Activated CD4-positive, CD25-positive, alpha-beta regulatory T cell (primary cell): ENCODE results near the gene STIL.
"Not testable (repeated sequence)": the region's sequence is repeated elsewhere in the genome, so short reads cannot be mapped to it uniquely, and the experiment has no call there.

ENCODE experiments used
- DNase-seq, 4 experiments: peaks; one replicate each; lab custom pipeline; 2025; lab: John Stamatoyannopoulos, UW

STIL gene

DNA sequence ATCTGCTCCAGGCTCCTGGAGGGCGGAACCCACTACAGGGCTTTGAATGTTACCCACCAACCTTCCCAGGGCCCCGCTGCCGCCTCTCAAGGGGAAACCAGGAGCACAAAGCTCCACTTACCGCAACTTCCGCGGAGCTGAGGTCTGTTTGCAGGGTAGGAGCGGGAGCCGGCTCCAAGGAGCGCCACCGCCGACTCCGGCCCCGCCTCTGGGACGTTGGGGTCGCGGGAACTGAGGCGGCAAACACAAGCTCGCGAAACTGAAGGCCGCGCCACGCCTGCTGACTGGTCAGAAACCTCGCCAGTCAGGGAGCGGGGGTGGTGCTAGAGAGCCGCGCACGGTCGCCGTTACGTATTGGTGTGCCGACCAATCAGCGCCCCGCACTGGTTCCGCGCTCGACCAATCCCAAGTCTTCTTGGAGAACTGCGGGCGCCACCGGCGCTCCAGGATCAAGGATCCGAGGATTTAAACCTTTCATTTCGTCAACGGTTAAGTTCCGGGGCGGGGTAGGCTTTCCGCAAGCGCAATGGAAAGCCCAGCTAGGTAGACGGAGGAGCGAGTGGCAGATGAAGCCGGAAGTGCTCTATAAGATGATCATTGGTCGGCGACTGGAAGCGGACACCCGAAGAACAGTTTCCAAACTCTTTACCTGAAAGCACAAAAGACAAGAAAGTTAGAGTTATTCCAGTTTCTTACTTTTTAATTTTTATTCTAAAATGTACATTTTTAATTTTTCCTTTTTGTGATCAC, at the start of gene STIL:
Gene STIL, minus strand, starts transcription at position 233 of the 750 bp plus-strand sequence. CDS start 3,828 bp downstream, outside the sequence.
- DNase-seq = peak; percentile 91 to 94 (median 92)

DNA sequence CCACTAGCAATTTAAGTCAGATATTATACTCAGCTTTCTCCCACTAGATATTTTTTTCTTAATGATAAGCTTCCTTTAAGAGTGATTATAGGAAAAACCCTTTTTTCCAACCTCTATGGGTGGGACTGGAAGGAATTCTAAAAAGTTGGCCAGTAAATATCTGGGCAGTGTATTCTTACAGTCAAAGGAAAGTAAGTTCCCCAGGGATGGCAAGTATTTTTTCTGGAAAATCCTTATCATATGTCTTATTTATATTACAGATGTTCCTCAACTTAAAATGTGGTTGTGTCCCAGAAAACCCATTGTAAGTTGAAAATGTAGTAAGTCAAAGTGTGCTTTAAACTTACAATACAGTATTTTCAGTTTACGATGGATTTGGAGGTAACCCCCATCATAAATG, 48.9 kb upstream of the STIL start:
- DNase-seq = no peak

DNA sequence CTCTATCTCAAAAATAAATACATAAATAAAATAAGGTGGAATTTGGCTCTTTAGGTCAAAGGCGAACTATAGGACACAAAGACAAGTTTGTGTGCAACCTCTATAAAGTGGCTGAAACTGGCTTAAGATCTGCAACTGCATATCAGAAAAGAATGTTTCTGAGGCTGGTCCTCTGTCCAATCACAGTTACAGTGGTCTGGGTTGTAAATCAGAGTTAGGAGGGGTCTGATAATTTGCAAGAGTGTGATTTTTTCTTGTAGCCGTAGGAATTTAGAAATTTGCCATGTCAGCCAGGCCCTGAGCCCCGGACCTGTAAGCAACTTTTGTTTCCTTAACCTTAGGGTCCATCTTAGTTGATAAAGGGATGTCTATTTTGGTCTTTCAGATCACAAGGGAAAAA, 47.4 kb upstream of the STIL start:
- no peak for DNase-seq

DNA sequence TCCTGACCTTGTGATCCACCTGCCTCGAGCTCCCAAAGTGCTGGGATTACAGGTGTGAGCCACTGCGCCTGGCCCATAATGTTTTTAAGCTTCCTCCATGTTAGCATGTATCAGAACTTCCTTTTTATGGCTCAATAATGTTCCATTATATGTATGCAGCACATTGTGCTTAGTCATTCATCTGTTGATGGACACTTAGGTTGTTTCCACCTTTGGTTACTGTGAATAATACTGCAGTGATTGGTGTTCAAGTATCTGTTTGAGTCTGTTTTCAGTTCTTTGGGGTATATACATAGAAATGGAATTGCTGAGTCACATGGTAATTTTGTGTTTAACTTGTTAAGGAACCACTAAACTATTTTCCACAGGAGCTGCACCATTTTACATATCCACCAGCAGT, 37.4 kb upstream of the STIL start:
- no peak for DNase-seq

DNA sequence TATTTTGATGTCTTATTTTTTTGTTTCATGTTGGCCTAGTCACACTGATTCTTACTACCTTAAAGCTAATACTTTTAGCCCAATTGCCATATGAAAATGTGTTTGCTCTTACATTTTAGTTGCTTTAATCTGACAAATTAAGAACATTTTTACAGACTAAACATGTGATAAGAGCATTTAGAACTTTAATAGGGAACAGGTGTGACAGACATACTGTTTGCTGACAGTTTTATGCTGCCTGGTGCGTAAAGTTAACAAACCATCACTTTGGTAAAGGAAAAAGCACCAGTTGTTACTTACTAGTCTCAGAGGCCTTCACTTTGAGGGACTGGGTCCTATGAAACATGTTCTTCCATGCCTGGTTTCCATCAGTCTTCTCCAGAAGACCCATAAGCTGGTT, 34.3 kb upstream of the STIL start:
- no peak for DNase-seq

DNA sequence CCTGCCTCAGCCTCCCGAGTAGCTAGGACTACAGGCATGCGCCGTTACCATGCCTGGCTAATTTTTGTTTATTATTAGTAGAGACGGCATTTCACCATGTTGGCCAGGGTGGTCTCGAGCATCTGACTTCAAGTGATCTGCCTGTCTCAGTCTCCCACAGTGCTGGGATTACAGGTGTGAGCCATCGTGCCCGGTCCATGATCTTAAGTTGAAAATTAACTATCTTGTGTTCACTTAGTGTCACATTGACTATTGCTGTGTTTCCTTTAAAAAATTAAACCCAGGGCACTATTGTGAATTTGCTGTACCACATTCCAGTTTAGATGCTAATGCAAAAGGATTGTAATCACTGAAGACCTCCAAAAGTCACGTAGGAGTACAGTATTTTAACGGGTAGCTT, 33.8 kb upstream of the STIL start:
- no peak for DNase-seq

DNA sequence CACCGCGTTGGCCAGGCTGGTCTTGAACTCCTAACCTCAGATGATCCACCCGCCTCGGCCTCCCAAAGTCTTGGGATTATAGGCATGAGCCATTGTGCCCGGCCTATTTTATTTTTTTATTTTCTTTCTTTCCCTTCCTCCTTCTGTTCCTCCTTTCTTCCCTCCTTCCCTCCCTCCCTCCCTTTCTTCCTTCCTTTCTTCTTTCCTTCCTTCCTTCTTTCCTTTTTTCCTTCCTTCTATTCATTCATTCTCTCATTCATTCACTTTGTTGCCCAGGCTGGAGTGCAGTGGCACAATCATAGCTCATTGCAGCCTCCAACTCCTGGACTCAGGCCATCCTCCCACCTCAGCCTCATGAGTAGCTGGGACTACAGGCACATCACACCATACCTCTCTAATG, 33.0 kb upstream of the STIL start:
- not testable (repeated sequence) for DNase-seq

DNA sequence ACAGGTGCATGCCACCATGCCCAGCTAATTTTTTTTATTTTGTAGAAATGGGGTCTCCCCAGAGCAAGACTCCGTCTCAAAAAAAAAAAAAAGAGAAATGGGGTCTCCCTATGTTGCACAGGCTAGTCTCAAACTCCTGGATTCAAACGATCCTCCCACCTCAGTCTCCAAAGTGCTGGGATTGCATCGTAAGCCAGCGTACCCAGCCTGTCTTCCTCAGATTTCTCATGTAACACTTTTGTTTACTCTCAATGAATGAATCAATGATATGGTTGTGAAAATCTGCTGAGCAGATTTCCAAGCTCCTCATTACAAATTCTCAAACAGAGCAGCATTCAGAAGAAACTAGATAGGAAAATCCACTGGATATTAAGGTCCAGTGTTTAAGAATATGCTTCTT, 26.3 kb upstream of the STIL start:
- DNase-seq = no peak

DNA sequence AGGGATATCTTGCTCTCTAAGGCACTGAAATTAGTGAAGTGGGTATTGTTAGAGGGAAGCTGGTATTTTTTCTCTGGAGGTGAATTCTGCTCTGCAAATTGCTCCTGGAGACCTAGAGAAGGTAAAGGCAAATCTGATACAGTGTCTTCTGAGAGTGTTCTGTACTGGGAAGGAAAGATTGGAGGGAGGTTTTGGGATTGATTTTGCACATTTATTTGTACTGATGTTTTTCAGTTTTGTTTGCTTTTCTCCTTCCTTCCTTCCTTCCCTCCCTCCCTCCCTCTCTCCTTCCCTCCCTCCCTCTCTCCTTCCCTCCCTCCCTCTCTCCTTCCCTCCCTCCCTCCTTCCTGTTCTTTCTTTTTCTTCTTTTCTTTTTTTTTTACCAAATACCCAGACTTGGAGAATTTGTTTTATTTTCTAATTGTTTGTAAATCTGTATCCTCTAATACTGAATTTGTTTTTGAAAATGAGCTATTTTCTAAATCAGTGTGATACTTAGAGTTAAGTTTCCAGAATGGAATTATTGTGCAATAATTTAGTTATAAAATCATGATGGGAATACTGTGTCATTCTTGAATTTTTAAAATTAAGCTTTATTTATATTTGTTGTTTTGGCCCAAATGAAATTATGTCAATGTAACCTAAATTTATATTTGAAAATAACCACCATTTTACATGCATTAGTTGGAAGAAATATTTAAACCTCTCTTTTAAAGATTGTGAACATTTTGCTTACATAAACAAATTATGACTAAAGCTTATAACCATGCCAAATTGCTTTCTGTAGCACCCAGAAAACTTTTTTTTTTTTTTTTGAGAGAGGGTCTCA, 24.5 kb upstream of the STIL start:
- DNase-seq = no peak

DNA sequence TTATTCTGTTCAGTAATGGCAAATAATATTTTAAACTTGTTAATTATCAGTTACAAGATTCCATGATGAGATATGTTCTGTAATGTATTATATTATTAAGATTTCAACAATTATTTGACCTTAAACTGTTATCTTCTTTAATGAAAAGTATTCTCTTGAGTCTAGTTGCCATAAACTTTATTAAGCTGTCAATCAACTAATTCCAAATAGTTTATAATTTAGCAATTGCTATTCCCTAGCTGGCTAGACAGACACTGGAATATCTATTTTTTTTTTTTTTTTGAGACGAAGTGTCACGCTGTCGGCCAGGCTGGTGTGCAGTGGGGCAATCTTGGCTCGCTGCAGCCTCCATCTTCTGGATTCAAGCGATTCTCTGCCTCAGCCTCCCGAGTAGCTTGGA, 23.4 kb upstream of the STIL start:
- DNase-seq = no peak

DNA sequence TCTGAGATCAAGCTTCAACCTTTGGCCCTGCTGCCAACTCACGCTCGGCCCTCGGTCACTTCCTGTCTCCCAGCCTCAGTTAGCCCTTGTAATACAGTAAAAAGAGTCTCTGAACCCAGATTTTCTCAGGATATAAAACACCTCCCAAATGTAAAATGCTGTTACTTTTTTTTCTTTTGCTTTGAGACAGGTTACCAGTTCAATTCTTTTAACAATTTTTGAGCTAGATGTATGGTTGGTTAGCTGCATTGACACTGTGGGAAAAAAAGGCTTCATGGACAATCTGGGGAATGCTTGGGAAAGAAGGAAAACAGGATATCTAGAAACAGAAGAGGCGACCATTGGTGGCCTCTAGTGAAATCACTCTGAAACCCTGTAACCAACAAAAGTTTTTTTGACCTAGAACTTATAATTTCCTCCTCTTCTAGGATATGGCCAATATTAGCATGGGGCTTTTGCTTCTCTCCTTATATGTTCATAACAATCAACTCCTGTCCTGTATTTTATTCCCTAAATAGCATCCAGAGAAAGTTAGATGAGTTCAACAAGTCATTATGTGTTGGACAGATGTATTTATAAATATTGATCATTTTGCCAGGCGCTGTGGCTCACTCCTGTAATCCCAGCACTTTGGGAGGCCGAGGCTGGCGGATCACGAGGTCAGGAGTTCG, 21.0 kb upstream of the STIL start:
- DNase-seq = no peak

DNA sequence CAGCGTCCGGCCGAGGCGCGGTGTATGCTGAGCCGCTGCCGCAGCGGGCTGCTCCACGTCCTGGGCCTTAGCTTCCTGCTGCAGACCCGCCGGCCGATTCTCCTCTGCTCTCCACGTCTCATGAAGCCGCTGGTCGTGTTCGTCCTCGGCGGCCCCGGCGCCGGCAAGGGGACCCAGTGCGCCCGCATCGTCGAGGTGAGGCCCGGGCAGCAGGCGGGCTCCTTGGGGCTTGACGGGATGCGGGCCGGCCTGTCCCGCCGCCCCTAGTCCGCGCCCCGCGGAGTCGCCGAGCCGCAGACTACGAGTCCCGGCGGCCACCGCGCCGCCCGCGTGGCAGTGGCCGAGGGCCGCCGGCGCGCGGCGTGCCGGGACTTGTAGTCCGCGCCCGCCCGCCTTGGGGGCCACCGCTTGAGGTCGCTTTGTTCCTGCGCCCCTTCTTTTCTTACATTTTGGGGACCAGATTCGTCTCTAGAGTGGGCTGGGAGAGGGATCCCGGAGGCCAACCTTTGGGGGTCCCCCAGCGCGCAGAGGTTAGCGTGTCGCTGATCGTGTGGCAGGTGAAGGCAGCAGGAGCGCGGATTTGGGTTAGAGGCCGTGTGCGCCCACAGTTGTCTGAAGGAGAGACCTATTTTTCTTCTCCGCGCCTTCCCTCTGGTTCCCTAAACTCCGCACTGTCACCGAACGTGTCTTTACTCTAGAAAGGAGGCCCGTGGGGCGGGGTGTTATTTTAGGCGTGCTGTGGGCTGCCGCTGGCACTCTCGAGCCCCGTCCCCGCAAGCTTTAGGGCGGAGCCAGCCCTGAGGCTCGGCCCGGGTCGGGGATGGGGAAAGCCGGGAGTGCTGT, 20.2 kb upstream of the STIL start:
- DNase-seq = peak; percentile 52 to 59 (median 58)

DNA sequence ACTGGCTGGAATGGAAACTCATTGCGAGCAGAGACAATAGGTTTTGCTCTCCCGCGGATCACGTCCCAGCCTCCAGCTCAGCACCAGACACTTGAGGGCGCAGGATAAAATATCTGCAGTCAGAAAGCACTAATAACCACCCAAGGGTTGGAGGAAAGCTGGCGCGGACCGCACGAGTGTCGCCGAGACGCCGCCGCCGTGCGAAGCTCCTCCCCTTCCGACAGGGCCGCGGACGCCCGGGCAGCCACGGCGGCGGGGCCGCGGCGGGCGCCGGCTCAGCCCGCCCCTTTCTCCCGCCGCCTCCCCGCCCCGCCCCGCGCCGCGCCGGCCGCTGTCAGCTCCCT, 19.6 kb upstream of the STIL start, which contains the start of gene CMPK1:
Gene CMPK1, plus strand, starts transcription at position 213 of the 344 bp plus-strand sequence. CDS start 156 bp downstream, outside the sequence.
- peak; percentile 48 to 61 (median 50) for DNase-seq

DNA sequence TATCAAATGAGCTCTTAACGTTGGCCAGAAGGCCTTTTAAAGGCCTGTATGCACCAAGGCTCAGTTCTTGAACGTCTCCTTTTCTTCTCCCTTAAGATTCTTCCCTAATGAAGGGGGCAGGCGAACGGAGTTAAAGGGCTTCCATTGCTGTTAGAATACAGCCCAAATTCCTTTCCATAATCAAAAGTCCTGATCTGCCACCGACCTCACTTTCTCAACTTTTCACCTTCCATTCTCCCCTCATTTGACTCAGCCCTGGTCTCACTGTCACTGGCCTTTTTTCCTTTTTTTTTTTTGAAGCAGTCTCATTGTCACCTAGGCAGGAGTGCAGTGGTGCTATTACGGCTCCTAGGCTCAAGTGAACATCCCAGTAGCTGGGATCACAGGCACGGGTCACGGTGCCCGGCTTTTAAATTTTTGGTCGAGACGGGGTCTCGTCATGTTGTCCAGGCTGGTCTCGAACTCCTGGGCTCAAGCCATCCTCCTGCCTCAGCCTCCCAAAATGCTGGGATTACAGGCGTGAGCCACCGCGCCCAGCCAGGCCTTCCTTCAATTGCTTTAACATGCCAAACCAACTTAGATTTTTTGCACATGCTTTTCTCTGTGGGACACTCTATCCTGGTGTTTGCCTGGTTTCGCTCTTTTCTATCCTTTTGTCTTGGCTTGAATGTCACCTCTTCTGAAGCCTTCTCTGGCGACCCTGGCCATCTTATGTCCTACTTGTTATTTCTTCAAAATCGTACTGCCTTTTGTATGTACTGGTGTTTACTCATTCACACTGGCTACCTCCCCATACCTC, 19.0 kb upstream of the STIL start:
- DNase-seq = no peak

DNA sequence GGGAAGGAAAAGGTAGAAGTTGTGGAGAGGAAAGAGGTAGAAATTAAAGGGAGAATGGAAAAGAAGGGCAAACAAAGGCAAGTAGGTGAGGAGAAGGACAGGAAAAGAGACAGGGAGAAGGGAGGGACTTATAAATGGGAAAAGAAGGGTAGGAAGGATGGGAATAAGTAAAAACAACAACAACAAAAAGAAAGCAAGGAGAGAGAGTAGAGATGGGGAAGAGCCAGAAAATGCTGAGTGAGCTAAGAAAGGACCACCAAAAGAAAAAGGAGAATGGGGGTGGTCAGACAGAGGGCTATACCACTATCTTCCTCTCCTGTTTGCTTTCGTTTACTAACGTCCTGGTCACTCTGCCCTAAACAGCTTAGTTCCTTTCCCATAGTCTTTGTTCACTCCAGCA, 17.9 kb upstream of the STIL start:
- no peak for DNase-seq

DNA sequence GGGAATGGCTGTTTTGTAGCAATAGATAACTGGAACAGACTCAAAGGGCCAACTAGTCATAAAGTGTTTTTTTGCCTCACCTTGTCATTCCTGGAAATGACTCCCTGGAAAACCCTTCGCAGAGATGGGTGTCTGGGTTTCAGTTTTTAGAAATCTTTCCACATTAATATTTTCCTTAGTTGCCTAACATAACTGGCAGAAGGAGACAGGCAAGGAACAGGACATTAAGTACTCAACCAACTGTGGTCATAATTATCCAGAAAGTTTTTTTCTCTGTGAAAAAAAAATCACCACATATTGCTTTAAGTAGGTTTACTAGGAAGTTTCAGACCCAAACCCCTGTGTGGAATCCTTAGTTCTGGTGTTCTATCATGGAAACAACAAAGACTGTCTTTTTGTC, 16.3 kb upstream of the STIL start:
- DNase-seq = no peak

DNA sequence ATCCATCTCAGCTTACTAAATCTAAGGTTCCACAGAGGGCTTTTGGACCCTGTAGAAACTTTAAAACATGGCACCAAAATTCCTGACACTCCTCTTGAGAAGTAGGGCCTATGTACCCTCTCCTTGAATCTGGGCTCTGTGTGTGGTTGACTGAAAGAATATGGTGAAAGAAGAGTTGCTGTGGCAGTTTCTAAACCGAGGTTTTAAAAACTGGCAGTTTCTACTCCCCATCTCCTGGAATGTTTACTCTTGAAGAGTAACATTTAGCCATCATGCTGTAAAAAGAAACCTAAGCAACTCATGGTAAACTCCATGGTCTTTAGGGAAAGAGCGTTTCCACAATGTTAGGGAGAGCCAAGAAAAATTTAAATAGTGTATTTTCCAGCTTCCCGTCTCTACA, 15.0 kb upstream of the STIL start:
- no peak for DNase-seq

DNA sequence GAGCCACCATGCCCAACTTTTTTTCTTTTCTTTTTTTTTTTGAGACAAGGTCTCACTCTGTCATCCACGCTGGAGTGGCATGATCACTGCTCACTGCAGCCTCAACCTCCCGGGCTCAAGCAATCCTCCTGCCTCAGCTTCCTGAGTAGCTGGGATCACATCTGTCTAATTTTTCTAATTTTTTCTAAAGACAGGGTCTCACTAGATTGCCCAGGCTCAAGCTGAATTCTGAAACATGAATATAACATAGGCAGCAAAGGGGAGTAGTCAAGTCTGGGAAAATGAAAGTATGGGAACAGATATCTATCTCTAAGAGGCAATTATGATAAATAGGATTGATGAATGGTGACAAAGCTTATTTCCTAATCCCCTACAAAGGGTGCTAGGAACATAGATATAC, 12.3 kb upstream of the STIL start:
- DNase-seq = no peak

DNA sequence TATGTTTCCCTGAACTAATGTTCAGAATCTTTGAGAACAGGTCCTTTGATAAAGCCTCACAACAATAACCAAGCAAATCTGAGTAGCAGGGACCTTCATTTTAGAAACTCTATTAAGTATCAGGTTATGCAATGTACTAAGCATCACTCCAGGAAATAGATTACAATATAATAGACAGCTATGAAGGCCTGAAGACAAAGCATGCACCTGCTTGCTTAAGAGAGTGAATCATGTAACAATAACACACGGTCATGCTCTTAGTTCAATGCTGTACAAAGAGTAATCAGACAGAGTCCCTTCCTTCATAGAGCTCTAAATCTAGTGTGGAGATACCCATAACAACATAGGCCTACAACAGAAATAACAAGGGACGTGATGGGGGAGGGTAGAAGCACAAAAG, 11.6 kb upstream of the STIL start:
- no peak for DNase-seq

DNA sequence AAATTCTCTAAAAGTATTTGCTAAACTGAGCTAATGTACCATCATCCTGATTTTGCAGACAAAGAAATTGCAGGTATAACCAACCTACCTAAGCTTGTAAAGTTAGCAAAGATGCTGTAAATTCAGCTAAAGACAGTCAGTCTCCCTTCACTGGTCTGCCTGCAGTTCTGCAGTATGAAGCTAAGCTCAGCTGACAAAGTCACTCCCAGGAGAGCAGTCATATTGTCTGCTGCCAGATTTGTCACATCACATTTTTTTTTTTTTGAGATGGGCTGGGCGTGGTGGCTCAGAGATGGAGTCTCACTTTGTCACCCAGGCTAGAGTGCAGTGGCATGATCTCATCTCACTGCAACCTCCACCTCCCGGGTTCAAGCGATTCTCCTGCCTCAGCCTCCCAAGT, 10.7 kb upstream of the STIL start:
- no peak for DNase-seq

DNA sequence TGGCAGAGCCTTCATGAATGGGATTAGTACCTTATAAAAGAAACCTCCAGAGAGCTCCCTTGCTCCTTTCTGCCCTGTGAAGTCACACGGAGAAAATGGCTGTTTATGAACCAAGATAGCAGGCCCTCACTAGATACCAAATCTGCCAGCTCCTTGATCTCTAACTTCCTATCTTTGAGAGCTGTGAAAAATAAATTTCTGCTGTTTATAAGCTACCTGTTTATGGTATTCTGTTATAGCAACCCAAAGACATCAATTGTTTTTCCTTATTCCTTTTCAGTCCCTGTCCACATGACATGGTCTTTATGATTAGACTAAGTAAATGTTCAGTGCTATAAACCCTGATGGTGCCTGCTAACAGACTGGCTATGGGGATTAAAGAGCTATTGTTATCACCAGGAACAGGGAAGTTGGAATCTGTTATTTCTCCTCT, 9.7 kb upstream of the STIL start:
- DNase-seq = no peak
